AG10803 (cell line): ENCODE results near the gene UBE2J2.

Source experiments
- DNase-seq: peaks from one replicate; pipeline ENCODE4 v3.0.0; 2010; ENCODE audit warnings: low read depth
- H3K4me3 ChIP-seq: 2 replicates; pipeline ENCODE4 v1.5.1; 2011; ENCODE audit warnings: mild to moderate bottlenecking, low read length, control low read depth
- CTCF ChIP-seq: conservative IDR thresholded peaks from 2 replicates; pipeline ENCODE4 v1.5.1; 2011; ENCODE audit warnings: mild to moderate bottlenecking, low read length, control low read depth, inconsistent platforms

UBE2J2 gene

DNA sequence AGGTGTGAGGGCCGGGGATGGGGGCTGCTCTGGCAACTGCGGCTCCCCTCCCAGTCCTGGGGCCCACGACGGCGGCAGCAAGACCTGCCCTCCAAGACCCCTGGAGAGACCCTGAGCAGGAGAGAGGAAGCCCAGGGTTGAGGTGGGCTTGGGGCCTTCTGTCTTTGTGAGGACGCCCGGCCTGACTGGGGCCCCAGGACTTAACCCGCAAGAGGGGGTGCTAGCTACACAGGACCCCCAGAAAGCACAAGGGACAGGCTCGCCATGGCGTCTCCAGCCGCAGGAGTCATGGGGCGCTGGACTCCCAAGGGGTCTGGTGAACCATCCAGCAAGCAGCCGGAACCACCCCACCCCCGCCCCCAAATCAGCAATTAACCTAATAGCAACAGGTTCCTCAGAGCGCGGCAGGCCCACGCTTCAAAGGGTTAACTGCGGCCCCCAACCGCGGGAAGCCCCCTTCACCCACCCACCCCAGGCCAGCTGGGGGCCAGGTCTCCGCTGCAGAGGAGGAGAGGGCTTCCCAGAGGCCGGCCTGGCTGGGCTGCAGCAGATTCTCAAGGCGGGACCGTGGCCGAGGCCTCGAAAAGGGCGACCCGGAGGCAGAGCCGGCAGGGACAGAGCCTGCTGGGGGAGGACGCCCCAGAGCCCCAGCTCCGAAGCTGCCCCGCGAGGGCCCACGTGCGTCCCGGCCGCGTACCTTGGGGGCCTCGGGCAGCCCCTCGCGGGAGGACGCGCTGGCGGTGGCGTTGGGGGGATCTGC is 27.7 kb downstream of the UBE2J2 start:
- no peak for DNase-seq
- H3K4me3 ChIP-seq, result no peak overlapping the region
- no peak for TF ChIP-seq CTCF

DNA sequence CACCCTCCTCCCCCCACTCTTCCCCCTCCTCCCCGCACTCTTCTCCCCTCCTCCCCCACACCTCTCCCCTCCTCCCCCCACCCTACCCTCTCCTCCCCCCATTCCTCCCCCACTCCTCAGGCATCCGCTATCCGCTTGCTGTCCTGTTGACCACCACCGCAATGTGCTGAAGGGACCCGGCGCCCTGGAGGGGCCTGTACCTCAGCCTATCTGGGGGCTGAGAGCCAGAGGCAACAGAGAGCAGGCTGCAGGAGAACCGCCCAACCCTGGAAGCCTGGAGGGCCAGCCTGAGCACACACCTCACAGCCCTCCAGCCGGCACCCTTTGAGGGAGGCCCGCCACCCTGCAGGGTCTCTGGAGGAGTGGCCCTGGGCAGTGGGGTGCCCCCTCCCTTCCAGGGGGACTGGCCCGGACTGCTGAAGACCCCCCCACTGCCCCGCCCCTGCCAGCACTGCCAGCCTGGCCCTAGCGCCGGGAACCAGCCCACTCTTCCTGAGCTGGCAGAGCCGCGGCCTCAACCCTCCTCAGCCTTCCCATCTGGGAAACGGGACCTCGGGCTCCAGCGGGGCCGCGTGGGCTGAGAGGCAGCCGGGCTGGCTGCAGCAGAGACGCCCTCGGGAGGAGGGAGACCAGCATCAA is 28.4 kb downstream of the UBE2J2 start:
- no peak overlapping the region for H3K4me3 ChIP-seq
- DNase-seq, result no peak
- TF ChIP-seq CTCF, result no peak

DNA sequence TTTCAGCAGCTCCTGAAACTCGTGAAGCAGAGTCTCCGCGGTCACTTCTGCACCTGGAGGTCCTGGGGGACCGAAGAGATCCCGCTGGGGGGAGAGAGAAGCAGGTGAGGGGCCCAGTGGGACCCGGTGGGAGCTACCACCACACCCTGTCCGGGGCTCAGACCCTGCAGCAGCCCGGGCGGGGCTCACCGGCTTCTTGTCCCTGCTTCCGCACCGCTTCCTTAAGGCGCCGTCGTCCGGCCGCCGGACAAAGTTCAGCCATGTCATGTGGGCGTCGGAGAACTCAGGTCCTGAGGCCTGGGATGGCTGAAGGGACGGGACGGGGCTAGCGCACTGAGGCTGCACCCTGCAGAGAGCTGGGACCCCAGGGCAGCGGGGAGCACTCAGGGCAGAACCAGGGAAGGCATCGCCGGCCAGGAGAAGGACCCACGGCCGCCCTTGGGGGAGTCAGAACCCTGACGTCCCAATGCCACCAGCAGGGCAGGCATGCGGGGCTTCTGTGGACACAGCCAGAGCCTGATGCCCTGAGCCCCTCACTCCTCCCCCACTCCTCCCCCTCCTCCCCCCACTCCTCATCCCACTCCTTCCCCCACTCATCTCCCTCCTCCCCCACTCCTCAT is 29.4 kb downstream of the UBE2J2 start:
- DNase-seq, result no peak
- no peak overlapping the region for H3K4me3 ChIP-seq
- no peak for TF ChIP-seq CTCF

GRCh38 chr1:1243807-1244191 is 29.9 kb downstream of the UBE2J2 start:
- no peak for DNase-seq
- H3K4me3 ChIP-seq, result no peak overlapping the region
- TF ChIP-seq CTCF, result no peak

- no peak overlapping the region for H3K4me3 ChIP-seq
- no peak for DNase-seq
- TF ChIP-seq CTCF, result no peak
Measured at GRCh38 chr1:1243266-1243660, 30.4 kb downstream of the UBE2J2 start.

DNA sequence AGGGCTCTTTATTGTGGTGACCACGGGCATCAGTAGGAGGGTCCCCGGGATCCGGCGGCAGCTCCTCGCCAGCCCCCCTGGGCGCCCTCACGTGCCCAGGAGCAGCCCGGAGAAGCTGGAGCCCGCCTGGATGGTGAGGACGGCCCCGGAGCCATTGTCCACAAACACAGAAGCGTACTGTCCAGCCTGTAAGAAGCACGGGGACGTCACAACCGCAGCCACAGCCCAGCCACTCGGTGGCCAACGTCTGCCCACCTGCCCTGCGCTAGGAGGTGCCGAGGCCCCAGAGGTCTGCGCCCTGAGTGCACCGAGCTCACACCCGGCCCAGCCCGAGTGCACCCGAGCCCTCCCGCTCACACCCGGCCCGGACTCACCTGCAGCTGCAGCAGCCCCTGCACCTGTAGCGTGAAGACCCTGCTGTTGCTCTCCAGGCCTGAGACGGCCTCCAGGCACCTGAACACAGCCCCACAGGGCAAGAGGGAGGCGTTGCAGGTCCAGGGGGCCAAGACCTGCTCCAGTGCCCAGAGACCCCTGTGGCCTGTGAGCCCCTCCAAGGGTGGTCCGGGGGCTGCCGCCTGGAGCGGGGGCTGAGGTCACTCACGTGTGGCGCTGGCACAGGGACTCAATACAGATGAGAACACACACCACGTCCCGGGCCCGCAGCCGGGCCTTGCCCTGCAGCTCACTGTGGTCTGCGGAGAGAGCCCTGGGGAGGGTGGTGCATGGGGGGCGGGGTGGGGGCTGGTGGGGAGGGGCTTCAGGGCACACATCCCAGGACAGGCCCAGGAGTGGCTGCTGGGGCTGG is 31.0 kb downstream of the UBE2J2 start:
- TF ChIP-seq CTCF, result no peak
- H3K4me3 ChIP-seq, result no peak overlapping the region
- no peak for DNase-seq
